Stimulated activated CD4-positive, alpha-beta T cell treated with anti-CD3 and anti-CD28 coated beads, Interleukin-12 subunit alpha, Interleukin-12 subunit beta, amount 100 ng/mL, for 24 hours (primary cell): ENCODE data around the gene IL1RAPL1.

Experiments used
- DNase-seq, 2 experiments: peaks; one replicate each; pipeline ENCODE4 v3.0.0-alpha.2; 2020; ENCODE audit warnings: low read depth in 2 of 2

The IL1RAPL1 gene

GRCh38 chrX:29530501-29530900 lies 943.3 kb downstream of the IL1RAPL1 start:
- no peak for DNase-seq

- no peak for DNase-seq
Observed at GRCh38 chrX:29531336-29531735, 944.1 kb downstream of the IL1RAPL1 start.

GRCh38 chrX:29535212-29536162 lies 948.2 kb downstream of the IL1RAPL1 start:
- no peak for DNase-seq

GRCh38 chrX:29541038-29541437 lies 953.8 kb downstream of the IL1RAPL1 start:
- DNase-seq = no peak

- DNase-seq = no peak
Observed at GRCh38 chrX:29542152-29542551, 954.9 kb downstream of the IL1RAPL1 start.

GRCh38 chrX:29545878-29546277 lies 958.6 kb downstream of the IL1RAPL1 start:
- no peak for DNase-seq

- no peak for DNase-seq
Observed at GRCh38 chrX:29547877-29548276, 960.6 kb downstream of the IL1RAPL1 start.

GRCh38 chrX:29553542-29553941 lies 966.3 kb downstream of the IL1RAPL1 start:
- DNase-seq = no peak

- no peak for DNase-seq
Observed at GRCh38 chrX:29555465-29556091, 968.3 kb downstream of the IL1RAPL1 start.

- DNase-seq = no peak
Observed at GRCh38 chrX:29560065-29560464, 972.8 kb downstream of the IL1RAPL1 start.

GRCh38 chrX:29561417-29561816 lies 974.2 kb downstream of the IL1RAPL1 start:
- no peak for DNase-seq

- DNase-seq = no peak
Observed at GRCh38 chrX:29580560-29580959, 993.3 kb downstream of the IL1RAPL1 start.

- DNase-seq = no peak
Observed at GRCh38 chrX:29581223-29581622, 994.0 kb downstream of the IL1RAPL1 start.

GRCh38 chrX:29587107-29587506 lies 999.9 kb downstream of the IL1RAPL1 start:
- no peak for DNase-seq

- DNase-seq = no peak
Observed at GRCh38 chrX:29590921-29591320, 1003.7 kb downstream of the IL1RAPL1 start.

- DNase-seq = no peak
Observed at GRCh38 chrX:29604381-29604780, 1017.1 kb downstream of the IL1RAPL1 start.

- DNase-seq = no peak
Observed at GRCh38 chrX:29617276-29617675, 1030.0 kb downstream of the IL1RAPL1 start.

- no peak for DNase-seq
Observed at GRCh38 chrX:29617725-29618124, 1030.5 kb downstream of the IL1RAPL1 start.

GRCh38 chrX:29627833-29628232 lies 1040.6 kb downstream of the IL1RAPL1 start:
- DNase-seq = no peak

- no peak for DNase-seq
Observed at GRCh38 chrX:29634516-29634915, 1047.3 kb downstream of the IL1RAPL1 start.

GRCh38 chrX:29636331-29636730 lies 1049.1 kb downstream of the IL1RAPL1 start:
- no peak for DNase-seq

- DNase-seq = no peak
Observed at GRCh38 chrX:29640106-29640505, 1052.9 kb downstream of the IL1RAPL1 start.

- DNase-seq = no peak
Observed at GRCh38 chrX:29641461-29641860, 1054.2 kb downstream of the IL1RAPL1 start.
